AG09319 (cell line): ENCODE results near the gene TRPM5.

Experiments used
- DNase-seq: peaks from one replicate; pipeline ENCODE4 v3.0.0-alpha.2; 2010; ENCODE audit warnings: low read depth; ENCODE audit errors: extremely low read depth
- CTCF ChIP-seq: IDR thresholded peaks from 2 replicates; pipeline ENCODE4 v1.5.1; 2011; ENCODE audit warnings: low read depth, mild to moderate bottlenecking, inconsistent platforms, low read length, moderate library complexity

TRPM5 gene

GRCh38 chr11:2425506-2425905 lies 18.8 kb downstream of the TRPM5 start:
- no peak for DNase-seq
- no peak for TF ChIP-seq CTCF

- TF ChIP-seq CTCF, result no peak
- no peak for DNase-seq
Observed at GRCh38 chr11:2424811-2425495, 19.4 kb downstream of the TRPM5 start.

DNA sequence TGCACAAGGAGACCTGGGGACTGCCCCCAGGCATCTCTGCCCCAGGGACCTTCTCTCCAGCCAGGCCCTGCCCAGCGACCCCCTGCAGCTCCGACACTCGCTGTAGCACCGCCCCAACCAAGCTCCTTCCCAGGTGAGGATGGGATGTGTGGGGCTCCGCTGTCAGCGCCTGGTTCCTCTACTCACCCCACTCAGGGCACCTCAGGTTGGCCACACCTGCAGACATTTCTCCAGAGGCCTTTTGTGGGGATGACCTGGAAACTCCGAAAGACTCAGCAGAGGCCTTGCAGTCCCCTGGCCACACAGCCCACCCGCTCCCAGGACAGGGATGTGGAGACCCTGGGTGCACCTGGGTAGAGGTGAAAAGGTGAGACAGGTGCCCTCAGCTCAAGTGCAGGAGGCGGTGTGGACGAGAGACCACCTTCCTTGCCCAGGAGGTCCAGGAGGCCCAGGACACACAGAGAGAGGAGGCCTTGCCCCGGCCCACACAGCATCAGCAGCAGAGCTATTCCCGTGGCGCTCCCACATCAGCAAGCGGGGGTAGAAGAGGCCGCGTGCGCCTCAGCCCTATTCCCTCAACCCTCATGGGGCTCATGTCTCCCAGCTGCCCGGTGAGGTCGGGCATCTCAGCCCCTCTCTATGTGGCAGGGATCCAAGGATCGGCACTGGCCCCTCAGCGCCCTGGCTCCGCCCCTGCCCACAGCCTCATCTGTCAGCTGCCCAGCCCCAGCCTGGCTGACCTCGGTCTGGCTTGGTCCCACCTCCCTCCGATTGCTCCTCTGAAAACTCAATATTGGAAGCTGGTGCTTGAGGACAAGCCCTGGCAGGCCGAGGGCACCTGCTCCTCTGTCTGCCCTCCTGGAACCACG lies 20.9 kb downstream of the TRPM5 start:
- no peak for TF ChIP-seq CTCF
- no peak for DNase-seq

GRCh38 chr11:2422461-2423156 lies 21.7 kb downstream of the TRPM5 start:
- DNase-seq, result no peak
- no peak for TF ChIP-seq CTCF

DNA sequence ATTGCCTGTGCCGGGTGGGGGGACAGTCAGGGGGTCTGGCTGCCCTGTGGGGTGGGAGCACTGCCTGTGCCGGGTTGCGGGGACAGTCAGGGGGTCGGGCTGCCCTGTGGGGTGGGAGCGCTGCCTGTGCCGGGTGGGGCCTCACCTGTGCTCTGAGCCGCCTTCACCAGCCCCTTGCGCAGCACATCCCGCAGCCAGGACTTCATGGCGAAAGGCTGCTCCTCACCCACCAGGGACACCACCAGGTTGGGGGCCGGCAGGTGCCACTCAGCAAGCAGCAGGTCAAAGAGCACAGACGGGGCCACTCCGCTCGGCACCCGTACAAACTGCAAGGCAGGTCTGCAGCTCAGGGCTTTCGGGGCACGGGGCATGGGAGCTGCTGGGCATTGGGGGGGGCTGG lies 22.3 kb downstream of the TRPM5 start:
- no peak for TF ChIP-seq CTCF
- DNase-seq, result no peak

DNA sequence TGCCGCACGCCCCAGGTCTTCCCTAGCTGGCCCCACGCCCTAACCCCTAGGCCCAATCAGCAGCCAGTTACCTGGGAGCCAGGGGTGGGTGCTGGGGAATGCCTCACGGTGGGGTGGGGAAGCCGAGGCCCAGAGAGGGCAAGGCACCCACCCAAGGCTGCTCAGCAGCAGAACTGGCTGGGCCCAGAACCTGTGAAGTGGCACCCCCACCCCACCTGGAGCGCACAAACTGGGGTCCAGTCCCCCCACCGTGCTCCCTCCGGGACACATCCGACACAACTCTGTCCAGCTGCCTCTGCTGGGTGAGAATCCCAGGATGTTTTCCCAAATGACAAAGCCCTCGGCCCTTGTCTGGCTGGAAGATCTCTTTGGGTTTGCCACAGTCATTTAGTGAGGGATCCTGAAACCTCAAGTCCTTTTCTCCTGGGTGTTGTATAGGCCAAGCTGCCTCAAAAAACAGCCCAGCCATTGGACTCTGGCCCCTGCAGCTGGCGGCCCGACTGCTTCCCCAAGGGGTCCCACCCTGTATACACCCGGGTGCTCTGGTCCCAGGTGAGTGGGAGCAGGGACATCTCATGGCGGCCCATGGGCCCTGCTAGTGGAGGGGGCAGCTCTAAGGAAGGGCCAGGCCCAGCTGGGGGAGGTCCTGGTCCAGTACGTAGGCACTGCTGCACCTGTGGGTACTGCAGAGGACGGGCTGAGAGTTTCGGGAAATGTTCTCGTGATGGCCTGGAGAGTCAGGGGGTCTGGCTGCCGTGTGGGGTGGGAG lies 22.9 kb downstream of the TRPM5 start:
- TF ChIP-seq CTCF, result no peak
- DNase-seq, result no peak
